Ishikawa (cell line): ENCODE measurements around the gene GTPBP1.

Source experiments
- CEBPB ChIP-seq: IDR thresholded peaks from 2 replicates; pipeline ENCODE4 v1.6.1; 2012
- MAX ChIP-seq: IDR thresholded peaks from 2 replicates; pipeline ENCODE4 v1.6.1; 2012
- NFIC ChIP-seq: IDR thresholded peaks from 2 replicates; pipeline ENCODE4 v1.6.1; 2012
- RAD21 ChIP-seq: IDR thresholded peaks from 2 replicates; pipeline ENCODE4 v1.6.1; 2012; ENCODE audit warnings: low read depth
- TCF12 ChIP-seq: IDR thresholded peaks from 2 replicates; pipeline ENCODE4 v1.6.1; 2012; ENCODE audit warnings: low read depth

GRCh38 chr22:38755911-38756532 is 50.3 kb downstream of the GTPBP1 start, which contains the start of gene SUN2:
- TF ChIP-seq TCF12: peak; percentile 29; the same call in 1 of the 2 replicates
- TF ChIP-seq RAD21: no peak
- TF ChIP-seq NFIC: no peak
- peak; percentile 10; the same call in 1 of the 2 replicates for TF ChIP-seq CEBPB
- 0 out of 2 replicates have a peak, but pooled peaks have one; percentile 10 for TF ChIP-seq MAX
